Iris pigment epithelial cell (primary cell): ENCODE measurements around the gene SCLY.

Source experiments
- DNase-seq: peaks from one replicate; pipeline ENCODE4 v3.0.0-alpha.2; 2011; ENCODE audit warnings: low read depth

The SCLY gene

GRCh38 chr2:238140040-238140439 lies 79.2 kb downstream of the SCLY start:
- DNase-seq = no peak

GRCh38 chr2:238140721-238141540 lies 80.1 kb downstream of the SCLY start:
- no peak for DNase-seq

- no peak for DNase-seq
These were observed 80.9 kb downstream of the SCLY start for GRCh38 chr2:238141541-238142318.

GRCh38 chr2:238142382-238143205 lies 81.8 kb downstream of the SCLY start:
- DNase-seq = no peak

GRCh38 chr2:238143239-238143951 lies 82.6 kb downstream of the SCLY start:
- DNase-seq = no peak

- no peak for DNase-seq
These were observed 83.5 kb downstream of the SCLY start for GRCh38 chr2:238144262-238144661.

- DNase-seq = no peak
These were observed 84.2 kb downstream of the SCLY start for GRCh38 chr2:238145046-238145445.

GRCh38 chr2:238145851-238146250 lies 85.0 kb downstream of the SCLY start:
- no peak for DNase-seq

GRCh38 chr2:238146884-238147544 lies 86.2 kb downstream of the SCLY start:
- no peak for DNase-seq

- DNase-seq = no peak
These were observed 88.2 kb downstream of the SCLY start for GRCh38 chr2:238148981-238149380.
